ENCODE data around the gene COL6A1. TPM values are rescaled to one million over a fixed set of nuclear protein-coding genes. Genes with fewer than 3 reads are reported as not detected.

COL6A1 gene
- total RNA-seq, 1 experiment from 2014 or later = 17.8 TPM

- DNase-seq = no peak
- Mint-ChIP-seq H3K27me3 (ENCODE audit: unreplicated experiment) (peaks cover 40% of the 10 kb centered on the region), H3K4me1 (ENCODE audit: low read depth, unreplicated experiment) (no peaks in the 10 kb centered on the region), H3K4me3 (ENCODE audit: low read depth, unreplicated experiment) (no peak overlapping the region), H3K9me3 (ENCODE audit: low read depth, unreplicated experiment) (no peaks in the 10 kb centered on the region), H3K36me3 (ENCODE audit: insufficient read depth, unreplicated experiment) (no peaks in the 10 kb centered on the region), H3K27ac (ENCODE audit: unreplicated experiment) (no peak overlapping the region)
- CTCF ChIA-PET = no interaction called here
- no TSS peak for BruUV-seq (replicated peaks)
- intact Hi-C loops (cut with micrococcal nuclease; ENCODE audit: unreplicated experiment) = no loop called here
- no peak for TF ChIP-seq CTCF (IDR thresholded peaks at IDR 0.05; ENCODE audit: unreplicated experiment)
These were observed 36.3 kb upstream of the COL6A1 start for GRCh38 chr21:45945066-45945867.

GRCh38 chr21:45945868-45946210, 35.7 kb upstream of the COL6A1 start:
- BruUV-seq (replicated peaks) = no TSS peak
- peaks cover 46% of the 10 kb centered on the region for H3K27me3 Mint-ChIP-seq (ENCODE audit: unreplicated experiment)
- no peaks in the 10 kb centered on the region for H3K9me3 Mint-ChIP-seq (ENCODE audit: low read depth, unreplicated experiment)
- TF ChIP-seq CTCF (IDR thresholded peaks at IDR 0.05; ENCODE audit: unreplicated experiment) = no peak
- H3K4me1 Mint-ChIP-seq (ENCODE audit: low read depth, unreplicated experiment) = no peaks in the 10 kb centered on the region
- no peak overlapping the region for H3K27ac Mint-ChIP-seq (ENCODE audit: unreplicated experiment)
- no peak for DNase-seq
- no peak overlapping the region for H3K4me3 Mint-ChIP-seq (ENCODE audit: low read depth, unreplicated experiment)
- CTCF ChIA-PET = no interaction called here
- H3K36me3 Mint-ChIP-seq (ENCODE audit: insufficient read depth, unreplicated experiment) = no peaks in the 10 kb centered on the region
- intact Hi-C loops (cut with micrococcal nuclease; ENCODE audit: unreplicated experiment) = no loop called here

- Mint-ChIP-seq H3K9me3 (ENCODE audit: low read depth, unreplicated experiment) (no peaks in the 10 kb centered on the region), H3K27me3 (ENCODE audit: unreplicated experiment) (peaks cover 55% of the 10 kb centered on the region), H3K27ac (ENCODE audit: unreplicated experiment) (no peak overlapping the region), H3K36me3 (ENCODE audit: insufficient read depth, unreplicated experiment) (no peaks in the 10 kb centered on the region), H3K4me1 (ENCODE audit: low read depth, unreplicated experiment) (no peaks in the 10 kb centered on the region), H3K4me3 (ENCODE audit: low read depth, unreplicated experiment) (no peak overlapping the region)
- TF ChIP-seq CTCF (IDR thresholded peaks at IDR 0.05; ENCODE audit: unreplicated experiment) = no peak
- intact Hi-C loops (cut with micrococcal nuclease; ENCODE audit: unreplicated experiment) = no loop called here
- DNase-seq = no peak
- CTCF ChIA-PET = no interaction called here
- no TSS peak for BruUV-seq (replicated peaks)
These were observed 34.3 kb upstream of the COL6A1 start for GRCh38 chr21:45947296-45947695.

- Mint-ChIP-seq H3K36me3 (ENCODE audit: insufficient read depth, unreplicated experiment) (no peaks in the 10 kb centered on the region), H3K9me3 (ENCODE audit: low read depth, unreplicated experiment) (no peaks in the 10 kb centered on the region), H3K4me3 (ENCODE audit: low read depth, unreplicated experiment) (no peak overlapping the region), H3K4me1 (ENCODE audit: low read depth, unreplicated experiment) (no peaks in the 10 kb centered on the region), H3K27me3 (ENCODE audit: unreplicated experiment) (peaks cover 55% of the 10 kb centered on the region), H3K27ac (ENCODE audit: unreplicated experiment) (no peak overlapping the region)
- no peak for DNase-seq
- TF ChIP-seq CTCF (IDR thresholded peaks at IDR 0.05; ENCODE audit: unreplicated experiment) = no peak
- BruUV-seq (replicated peaks) = no TSS peak
- intact Hi-C loops (cut with micrococcal nuclease; ENCODE audit: unreplicated experiment) = no loop called here
- CTCF ChIA-PET = no interaction called here
These were observed 33.8 kb upstream of the COL6A1 start for GRCh38 chr21:45947716-45948255.
